HG02973 (cell line): Measurements from ENCODE around the gene RGS13.
A peak's percentile ranks its signal among the peaks of the same experiment; 100 is the strongest.

Experiments used
- ATAC-seq: cut with Tn5 transposase; IDR thresholded peaks from one replicate; pipeline ENCODE4 v1.9.1; 2021; ENCODE audit warnings: moderate library complexity; ENCODE audit not compliant: unreplicated experiment

The RGS13 gene, protein sequence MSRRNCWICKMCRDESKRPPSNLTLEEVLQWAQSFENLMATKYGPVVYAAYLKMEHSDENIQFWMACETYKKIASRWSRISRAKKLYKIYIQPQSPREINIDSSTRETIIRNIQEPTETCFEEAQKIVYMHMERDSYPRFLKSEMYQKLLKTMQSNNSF

DNA sequence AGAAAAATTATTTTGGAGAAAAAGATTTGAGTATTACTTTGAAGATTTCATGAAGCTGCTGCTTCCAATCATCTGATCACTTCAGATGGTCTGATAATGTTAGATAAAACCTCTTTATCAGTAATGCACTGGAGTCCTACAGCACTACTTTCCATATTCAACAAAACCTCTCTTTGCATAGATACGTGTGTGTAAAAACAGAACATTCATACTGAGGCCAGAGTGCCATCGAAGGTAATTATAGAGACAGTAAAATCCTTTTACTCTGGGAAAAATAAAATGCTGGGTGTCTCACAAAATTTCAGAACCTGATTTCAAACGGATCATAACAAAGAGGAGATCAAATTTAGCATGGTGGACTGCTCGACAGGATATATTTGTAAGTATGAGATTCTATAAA lies at the start of gene RGS13:
RGS13 (plus strand) TSS at position 209 of the 400 bp plus-strand sequence. CDS start 8,188 bp downstream, outside the sequence.
- no peak for ATAC-seq

DNA sequence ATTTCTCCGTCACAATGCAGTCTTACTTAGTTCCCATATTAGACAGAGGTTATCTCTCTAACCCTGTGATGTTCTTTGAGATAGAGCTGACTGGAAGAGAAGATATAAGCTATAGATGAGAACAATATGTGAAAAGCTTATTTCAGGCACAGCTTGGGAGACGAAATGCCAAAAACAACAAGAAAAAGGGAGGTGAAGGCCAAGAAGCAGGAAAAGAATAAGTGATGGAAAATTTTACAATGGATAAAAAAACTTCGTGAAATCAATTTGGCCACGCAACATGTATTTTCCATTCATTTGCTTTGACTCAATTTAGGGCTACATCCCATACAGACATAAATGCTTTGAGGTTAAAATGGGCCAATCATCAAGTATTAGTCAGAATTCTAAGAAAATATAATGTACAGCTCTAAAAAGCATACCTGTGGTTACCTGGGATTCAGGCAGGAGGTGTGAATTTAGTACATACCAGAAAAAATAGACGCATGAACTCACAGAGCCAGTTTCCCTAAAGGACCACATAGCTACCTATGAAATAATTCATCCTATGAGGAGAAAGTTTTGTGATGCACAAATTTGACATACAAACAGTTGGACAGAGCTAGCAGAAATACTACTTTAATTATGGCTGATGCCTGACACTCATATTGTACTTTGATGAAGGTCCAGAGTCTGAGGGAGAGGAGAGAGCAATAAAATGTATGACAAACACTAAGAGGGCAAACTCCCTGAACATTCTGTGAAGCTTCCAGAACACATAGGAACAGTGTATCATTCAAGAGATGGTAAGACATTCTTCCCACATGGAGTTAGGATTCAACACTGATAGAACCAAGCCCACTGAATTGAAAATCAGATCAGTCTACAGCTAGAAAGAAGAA lies 48.3 kb upstream of the RGS13 start:
- no peak for ATAC-seq

DNA sequence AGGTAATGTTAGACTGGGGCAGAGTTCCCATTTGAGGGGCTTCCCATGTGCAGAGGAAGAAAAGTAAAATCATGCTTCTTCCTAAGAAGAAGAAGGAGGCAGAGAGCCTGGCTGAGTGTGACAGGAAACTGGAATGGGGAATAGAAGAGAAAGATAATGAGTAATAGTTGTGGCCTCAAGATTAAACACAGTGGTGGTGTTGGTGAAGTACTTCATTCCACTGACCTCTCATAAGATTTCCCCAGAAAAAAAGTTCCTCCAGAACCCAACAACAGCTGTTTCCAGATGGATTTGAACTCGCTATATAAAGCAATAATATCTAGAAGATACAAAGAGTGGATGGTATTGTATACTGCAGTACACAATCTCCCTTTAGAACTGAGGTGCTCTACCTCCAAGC lies 47.4 kb upstream of the RGS13 start:
- no peak for ATAC-seq

DNA sequence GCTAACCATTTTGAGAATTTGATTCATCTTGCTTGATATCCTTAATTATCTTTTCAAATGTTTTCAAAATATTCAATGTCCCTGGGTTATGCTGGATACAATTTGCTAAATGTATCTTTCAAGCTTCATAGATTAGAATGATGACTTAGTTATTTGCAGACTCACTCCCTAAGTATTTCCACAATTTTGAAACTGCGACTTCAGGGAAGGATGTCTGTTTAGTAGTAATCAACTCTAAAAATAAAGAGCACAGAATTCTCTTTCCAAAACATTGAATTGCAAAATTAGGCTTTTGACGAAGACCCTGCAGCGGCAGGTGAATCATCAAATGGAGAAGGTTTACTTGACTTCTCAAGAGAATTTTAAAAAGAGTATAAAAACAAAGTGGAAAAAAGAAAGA lies 46.1 kb upstream of the RGS13 start:
- ATAC-seq = no peak

DNA sequence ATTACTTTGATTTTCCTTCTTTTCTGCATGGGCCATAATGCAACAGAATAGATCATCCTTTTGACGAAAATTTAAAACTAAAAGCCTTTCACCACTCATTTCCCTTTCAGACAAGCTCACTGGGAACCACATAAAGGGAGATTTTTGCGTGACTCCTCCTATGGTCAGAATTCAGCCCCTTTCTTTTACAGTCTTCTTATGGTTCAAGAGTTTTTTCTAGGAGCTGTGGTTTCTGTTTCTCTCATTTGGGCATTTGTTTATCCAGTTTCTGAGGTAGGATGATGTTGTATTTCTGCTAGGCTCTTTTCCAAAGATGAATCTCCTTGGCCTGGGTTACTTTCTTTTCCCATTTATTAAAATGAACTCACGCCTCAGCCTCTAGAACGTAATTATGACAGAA lies 43.4 kb upstream of the RGS13 start:
- ATAC-seq = no peak

DNA sequence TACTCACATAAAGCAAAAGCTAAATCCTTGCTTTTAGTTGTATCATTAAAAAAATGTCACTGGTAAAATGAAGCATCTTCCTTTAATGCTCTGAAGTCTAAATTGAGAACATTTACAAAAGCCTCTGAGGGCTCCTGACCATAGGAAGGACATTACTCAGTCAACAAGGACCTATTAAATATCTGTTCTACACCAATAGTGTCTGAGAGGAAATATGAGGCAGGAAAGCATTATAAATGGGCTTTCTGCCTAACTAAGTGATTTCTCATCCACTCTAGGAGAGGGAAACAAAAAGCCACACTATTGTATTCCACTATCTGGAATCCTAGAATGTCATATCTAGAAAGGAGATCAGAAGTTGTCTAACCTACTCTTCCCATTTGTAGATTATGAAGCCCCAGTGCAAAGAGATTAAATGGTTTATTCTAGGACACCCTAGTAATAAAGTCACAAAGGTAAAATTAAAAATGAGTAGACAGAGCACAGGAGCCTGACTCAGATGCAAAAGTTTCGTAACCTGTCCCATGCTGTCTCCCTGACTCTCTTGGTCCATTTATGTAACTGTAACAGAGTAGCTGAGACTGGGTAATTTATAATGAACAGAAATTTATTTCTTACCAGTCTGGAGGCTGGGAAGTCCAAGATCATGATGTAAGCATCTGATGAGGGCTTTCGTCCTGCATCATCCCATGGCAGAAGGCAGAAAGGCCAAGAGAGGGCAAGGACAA lies 42.8 kb upstream of the RGS13 start:
- ATAC-seq = no peak

DNA sequence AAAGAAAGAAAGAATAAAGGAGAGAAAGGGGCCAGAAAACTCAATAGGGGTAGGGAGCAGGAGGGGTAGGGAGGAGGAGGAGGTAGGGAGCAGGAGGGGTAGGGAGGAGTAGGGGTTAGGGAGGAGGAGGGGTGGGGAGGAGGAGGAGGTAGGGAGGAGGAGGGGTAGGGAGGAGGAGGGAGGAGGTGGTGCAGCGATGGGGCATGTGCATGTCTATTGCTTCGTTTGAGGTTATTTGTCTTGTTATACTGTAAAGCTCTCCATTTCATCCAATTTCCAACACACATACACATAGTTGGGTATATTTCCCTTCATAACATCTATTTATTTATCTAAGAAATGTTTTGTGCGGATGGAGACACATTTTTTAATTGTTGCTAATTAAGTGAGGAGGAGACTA lies 40.6 kb upstream of the RGS13 start:
- ATAC-seq = no peak

DNA sequence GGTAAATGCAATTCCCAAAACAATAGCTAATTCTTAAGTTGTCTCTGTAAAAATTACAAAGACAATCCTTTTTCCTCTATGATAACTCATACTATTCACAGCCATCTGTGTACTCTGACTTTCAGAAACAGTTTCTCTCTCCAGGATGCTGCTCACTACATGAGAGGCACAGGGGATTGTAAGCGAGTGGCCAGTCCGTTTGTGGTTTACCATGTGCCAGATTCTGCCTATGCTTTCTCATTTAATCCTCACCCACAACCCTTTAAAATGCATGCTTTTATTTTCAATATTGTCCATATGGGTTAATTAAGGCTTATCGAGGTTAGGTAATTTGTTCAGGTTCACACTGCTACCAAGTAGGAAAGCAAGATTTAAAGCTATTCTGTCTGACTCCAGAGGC lies 37.4 kb upstream of the RGS13 start:
- no peak for ATAC-seq

DNA sequence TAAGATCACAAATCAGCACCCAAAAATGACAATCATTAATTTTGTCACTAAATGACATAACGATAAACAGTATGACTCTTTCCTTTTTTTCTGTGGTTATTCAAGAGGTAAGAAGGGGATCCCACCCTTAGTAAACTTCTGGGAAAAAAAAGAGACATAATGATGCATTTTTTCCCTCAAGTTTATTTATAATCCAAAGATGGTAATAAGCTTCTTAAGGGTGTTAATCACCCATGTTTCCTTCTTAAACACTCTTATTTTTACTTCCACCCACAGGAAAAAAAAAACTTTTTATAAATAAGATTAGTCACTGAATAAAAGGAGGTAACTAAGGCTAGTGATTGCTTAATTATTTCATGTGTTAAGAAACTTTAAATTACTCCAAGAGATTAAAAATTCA lies 35.7 kb upstream of the RGS13 start:
- no peak for ATAC-seq

DNA sequence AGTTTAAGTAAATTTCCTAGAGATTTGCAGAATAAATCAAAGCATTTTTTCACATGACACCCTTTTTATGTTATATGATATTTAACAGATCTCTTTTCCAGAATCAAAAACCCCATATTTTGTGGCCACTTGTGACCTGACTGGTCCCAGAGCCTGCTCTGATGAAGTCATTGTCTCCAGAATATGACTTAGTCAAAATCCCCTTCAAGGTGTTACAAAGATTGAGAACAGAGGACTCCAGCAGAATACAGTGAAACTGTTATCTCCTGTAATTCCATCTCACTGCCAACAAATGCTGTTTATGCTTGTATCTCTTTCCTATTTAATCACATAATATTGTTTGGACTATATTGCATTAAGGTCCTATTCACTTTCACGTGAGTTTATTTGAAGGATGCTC lies 34.8 kb upstream of the RGS13 start:
- peak; percentile 57 for ATAC-seq

DNA sequence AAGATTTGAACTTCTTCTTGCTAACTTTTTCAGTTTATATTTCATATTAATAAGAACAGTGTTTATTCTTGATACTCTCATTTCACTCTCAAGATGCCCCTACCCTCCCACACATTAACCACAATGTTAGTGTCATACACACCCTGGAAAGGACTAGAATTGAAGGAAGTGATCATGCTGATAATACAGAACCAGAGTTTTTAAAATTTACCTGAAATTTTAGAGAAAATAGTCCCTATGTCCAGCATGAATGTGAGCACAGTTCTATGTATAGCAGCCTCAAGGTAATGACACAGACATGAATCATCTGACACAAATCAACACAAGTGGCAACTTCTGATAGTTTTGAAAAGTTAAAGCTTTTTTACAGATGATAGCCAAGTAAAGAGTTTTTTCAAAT lies 34.4 kb upstream of the RGS13 start:
- no peak for ATAC-seq

DNA sequence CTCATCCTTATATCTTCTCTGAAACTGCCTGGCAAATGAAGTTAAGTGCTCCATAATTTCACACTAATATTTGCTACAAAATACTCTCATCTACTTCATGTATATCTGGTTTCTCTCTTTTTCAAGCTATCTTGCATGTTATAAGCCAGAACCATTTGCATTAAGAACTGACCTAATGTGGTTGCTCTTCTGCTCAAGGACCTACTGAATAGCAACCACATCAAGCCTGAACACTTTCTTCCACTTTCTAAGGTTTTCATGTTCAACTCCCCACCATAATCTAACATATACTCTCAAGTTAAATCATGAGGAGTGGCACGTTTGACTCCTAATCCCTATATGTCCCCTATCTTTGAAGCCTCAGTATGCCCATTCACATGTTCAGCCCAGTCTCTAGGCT lies 33.2 kb upstream of the RGS13 start:
- no peak for ATAC-seq

DNA sequence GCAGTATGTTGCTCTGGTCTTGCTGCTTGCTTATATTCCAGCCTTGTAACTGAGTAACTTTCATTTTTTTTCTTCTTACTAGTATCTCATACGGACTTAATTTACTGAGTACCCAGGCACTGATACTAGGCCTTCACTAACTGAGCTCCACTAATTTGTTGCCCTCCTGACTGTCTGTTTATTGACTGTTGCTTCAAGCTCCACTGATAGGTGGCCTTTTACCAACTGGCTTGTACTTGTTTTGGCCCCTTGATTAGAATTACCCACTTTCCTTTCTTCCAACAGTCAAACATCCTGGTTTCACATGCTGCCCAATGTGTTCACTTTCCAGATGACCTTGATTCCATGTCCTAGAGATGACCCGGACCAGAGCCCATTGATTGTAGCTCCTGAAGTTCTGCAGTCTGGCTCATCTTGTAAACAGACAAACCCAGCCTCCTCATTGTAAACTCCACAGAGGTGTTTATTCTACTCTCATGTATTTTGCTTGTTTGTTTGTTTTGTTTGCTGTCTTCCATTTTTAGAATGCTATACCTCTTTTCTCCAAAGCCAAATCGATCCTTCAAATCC lies 32.6 kb upstream of the RGS13 start:
- no peak for ATAC-seq

DNA sequence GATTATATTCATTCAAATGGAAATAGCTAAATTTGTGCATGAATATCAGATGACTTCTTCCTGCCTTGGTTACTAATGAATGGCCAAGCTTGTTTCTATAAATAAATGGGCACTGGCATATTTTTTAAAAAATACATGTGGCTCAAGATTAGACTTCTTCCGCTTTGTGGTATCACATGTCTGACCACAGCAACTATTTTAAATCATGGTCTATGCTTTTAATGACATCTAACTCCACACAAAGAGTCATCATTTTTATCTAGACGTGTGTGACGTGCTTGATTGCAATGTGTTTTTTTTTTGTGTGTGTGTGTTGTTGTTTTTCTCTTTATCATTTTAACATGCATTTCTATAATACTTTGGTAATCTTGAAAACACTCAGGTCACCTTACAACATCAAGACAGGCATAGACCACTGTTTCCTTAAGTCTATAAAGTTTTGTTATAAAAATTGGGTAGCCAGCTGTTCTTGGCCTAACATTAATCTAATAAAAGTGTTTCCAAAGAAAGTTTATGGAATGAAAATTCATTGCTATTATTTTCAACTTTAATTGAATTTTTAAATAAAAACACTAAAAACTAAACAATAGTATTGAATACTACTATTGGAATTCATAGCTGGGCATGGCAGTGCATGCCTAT lies 30.8 kb upstream of the RGS13 start:
- peak; percentile 22 for ATAC-seq

DNA sequence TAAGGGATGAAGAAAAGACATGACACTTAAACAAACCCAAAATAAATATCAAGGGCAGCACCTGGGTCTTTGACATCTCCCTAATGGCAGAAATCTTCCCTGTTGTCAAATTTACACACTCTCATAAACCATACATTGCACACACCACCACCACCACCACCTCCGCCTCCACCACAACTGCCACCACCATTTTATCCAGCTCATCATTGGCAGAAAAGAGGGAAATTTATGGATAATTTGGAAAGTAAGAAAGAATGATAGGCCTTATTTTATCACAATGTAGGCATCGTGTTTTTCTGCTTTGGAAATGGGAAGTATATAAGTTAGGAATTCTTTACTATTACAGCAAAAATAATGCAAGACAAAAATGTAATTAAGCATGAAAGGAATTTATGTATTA lies 27.3 kb upstream of the RGS13 start:
- ATAC-seq = no peak

DNA sequence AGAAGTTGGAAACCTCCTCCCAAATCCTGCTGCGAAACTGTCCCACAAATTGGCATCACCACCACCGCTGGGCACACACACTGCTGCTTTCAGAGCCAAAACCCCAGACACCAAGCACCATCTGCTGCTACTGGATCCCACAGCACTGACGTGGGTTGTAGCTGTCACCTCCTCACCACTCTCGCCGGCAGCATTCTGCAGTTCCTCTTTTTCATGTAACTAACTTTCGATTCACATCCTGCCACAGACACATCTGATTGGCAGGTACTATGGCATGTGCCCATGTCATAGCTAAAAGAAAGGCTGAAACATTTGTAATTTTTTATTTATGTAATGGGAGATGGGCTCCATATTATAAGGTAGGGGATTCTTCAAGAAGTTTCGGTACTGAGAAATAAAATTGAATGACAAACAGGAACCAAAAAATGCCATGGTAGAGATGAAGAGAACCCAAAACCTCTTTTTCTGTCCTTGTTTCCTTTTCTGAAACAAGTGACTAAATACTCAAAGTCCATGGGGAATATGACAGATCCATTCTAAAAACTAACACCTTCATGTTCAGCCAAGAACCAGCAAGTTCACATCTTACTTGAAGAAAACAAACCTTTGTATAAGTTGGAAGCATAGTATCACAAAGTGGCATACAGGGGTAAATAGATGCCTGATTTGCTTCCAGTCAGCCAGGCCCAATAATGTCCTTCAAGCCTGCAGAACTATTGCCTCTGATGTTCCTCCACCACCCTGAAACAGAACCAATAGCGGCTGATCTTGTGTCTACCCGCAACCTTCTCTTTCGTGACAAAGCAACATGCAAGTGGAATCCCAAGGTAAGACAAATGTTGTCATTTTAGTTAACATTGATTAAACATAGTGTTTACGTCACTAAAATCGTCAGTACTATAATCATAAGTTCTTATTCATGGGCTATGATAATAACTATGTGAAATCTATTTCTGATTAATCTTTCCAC lies 26.6 kb upstream of the RGS13 start:
- ATAC-seq = peak; percentile 99

DNA sequence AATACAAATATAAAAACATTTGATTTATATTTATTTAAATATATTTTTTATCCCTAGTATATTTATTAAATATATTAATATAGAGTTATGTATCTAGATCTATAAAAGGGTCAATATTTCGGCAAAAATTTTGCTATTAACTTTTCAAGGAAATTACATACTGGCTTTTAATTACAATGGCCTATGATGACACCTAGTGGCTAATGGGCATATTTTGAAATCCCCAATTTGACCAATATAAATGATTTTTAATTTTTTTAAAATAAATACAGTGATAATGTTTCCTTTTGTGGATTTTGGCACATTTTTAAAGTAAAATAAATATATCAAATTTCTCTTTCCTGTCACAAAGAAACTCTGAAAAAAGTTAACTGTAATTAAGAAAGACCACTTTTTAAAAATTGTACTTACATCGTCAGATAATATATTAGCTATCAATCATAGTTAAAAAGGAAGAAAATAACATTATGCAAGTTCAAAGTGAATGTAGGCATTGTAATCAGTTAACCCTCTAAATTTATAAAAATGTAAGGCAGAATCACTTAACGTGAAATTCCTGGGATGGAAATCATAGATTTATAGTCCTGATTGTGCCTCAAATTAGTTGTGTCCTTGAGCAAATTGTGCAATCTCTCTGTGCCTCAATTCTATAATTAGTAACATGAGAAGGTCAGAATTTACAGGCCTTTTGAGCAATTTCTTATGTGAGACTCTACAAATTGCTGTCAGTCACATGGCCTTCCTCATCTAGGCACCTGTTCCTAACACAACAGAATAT lies 25.6 kb upstream of the RGS13 start:
- no peak for ATAC-seq

DNA sequence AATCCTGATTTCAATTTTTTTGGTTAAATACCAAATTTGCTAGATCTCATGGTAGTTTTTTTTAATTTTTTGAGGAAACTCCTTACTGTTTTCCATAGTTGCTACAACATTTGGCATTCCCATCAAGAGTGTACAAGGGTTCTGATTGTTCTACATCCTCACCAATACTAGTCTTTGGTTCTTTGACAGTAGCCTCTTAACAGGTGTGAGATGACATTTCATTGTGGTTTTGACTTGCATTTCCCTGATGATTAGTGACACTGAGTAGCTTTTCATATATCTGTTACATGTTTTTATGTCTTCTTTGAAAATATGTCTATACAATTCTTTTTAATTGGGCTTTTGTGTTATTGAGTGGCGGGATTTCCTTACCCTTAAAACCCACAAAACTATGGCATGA lies 20.9 kb upstream of the RGS13 start:
- ATAC-seq = no peak

DNA sequence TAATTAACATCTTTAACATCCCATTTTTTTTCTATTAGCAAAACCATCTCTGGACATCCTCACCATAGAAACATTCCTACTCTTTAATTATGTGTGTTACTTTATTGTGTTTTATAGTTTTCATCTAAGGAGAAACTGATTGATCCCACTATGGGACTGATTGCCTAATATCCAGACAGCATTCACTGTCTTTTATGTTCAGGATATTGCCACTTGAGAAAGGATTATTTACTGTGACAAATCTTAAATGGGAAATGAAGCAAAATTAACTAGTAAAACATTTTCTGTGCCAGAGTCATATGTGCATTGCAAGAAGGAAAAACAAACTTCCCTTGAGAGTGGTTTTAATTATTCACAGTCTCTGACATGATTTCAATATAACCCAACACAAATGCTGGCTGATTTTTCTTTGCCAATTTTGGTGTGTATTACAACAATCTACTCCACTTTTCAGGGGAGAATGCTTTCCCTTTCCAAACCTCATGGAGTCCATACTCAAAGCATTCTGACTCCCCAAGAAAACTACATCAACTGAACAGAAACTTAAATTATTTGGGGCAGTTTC lies 15.8 kb upstream of the RGS13 start:
- ATAC-seq = no peak
